Fibroblast of gingiva (primary cell): ENCODE data around the gene KRT17.
A peak's percentile ranks its signal among the peaks of the same experiment; 100 is the strongest.
"Not testable (repeated sequence)": the region's sequence is repeated elsewhere in the genome, so short reads cannot be mapped to it uniquely, and the experiment has no call there.

Experiments
- DNase-seq: peaks from one replicate; pipeline ENCODE4 v3.0.0-alpha.2; 2011; ENCODE audit warnings: low read depth

Gene KRT17

DNA sequence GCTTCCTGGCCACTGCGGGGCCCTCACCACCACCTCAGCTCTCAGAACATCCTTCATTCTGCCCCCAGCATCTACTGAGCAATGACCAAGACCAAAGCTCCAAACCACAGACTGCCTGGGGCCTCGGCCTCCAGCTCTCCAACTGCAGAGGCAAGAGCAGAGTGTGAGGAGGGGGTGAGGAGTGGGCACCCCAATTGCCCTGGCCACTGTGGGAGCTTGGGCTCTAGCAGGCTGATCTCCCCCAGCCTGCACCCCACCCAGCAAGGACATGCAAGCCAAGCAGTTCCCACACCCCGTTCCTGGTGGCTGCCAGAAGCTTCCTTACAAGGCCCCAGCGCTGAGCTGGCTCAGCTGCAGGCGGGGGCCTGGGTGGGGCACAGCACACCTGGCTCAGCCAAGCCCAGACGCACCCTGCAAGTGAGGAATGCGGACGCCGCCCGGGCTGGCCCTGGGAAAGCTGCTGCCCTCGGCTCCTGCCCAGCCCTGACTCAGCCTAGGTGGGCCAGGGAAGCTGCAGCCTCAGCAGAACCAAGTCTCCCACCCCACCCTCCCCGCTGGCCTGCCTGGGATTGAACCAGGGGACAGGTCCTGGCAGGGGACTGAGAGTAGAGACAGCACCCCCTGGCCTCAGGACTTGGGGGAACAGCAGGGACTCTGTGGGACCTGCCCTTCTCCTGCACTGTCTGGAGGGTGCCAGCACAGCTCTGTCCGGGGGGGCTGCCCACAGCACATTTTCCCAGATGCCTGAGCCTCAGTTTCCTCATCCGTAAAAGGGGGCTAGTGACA, 29.7 kb upstream of the KRT17 start:
- no peak for DNase-seq

DNA sequence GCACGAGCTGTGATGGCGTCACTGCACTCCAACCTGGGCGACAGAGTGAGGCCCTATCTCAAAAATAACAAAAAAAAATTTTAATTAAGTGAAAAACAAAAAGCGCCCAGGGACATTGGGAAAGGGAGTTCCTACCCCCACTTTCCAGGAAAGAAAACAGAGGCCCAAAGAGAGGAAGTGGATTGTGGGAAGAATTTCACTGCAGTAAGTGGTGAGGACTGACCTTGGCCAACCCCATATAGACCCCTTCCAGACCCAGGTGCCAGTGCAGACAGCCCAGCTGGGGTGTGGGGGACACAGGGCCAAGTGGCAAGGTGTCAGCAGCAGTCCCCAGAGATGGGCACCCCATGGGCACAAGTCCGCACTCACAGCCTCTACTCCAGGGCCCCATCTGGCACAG, 29.0 kb upstream of the KRT17 start:
- DNase-seq = no peak

DNA sequence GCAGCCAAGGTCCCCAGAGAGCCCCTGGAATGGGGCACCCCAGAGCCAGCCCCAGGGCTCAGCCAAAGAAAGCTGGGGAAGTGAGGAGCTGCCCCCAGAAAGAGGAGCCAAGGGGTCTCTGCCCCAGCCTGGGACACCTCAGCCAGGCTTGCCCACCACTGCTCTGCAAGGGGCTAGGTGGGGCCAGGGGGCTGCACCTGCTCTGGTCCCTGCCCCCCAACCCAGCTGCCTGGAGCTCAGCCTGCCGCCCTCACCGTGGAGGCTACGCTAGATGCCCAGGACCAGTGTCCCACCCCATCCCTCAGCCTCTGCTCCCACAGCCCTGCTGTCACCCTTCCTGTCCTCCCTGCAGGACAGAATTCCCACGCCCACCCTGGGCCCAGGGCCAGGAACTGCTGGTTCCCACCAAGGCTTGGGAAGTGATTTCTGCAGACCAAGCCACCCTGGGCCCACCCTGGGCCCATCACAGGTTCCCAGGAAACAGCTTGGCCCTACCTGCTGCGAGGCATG, 28.1 kb upstream of the KRT17 start:
- DNase-seq = no peak

DNA sequence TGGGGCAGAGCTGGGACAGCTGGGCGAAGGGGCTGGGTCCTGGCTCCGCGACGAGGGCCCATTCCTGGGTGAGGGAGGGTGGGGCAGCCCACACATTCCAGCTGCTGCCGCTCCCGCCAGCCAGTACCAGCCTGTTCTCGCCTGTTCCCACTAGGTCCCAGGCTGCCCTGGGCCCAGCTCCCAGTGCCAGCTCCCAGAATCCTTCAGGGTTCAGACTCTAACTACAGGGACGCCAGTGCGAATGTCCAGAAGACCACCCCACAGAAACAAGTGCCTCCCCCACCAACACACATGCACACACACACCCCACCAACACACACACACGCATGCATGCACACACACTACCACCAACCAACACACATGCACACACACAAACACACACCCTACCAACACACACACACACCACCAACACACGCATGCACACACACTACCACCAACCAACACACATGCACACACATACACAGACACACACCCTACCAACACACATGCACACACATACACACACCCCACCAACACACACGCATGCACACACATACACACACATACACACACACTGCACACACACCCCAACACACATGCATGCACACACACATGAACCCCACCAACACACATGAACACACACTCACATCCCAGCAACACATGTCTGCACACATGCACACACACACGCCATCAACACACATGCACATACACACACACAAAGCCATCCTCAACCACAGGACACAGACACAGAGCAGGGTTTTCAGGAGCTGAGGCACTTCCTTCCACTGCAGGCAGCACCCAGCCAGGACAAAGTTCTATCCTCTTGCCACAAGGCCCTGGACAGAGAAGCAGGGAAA, 27.5 kb upstream of the KRT17 start:
- DNase-seq = no peak

DNA sequence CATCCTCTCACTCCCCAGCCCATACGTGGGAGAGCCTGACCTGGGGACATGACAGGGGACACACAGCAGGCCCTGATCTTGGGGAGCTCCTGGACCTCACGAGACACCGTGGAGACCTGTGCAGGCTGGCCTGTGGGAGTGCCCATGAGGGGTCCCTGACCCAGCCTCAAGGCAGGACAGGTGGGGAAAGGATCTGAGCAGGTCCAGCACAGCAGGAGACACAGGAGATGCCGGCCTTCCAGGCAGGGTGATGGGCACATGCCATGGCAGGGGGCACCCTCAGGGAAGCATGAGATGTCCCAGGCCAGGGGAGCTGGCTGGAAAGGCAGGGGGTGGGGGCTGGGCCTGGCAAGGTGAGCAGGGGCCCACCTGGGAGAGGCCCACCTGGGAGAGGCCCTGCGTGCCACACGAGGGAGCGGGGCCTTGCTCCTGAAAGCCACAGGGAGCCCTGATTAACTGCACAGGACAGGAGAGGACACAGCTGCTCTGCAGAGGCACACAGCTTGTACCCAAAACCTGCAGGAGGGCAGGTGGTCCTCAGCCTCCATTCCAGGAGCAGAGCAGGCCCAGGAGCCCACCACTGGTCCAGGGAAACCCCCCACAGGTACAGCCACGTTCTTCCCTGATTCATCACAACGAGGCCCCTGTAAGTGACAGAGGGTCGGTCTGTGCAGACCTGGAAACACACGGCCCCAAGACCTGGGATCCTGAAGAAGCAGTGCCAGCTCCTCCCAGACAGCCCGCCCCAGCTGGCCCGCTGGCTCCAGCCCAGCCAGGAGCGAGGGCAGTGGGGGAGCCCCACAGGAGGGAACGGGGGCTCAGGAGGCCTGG, 26.6 kb upstream of the KRT17 start:
- DNase-seq = no peak

GRCh38 chr17:41649923-41650519, 25.6 kb upstream of the KRT17 start:
- DNase-seq = no peak

DNA sequence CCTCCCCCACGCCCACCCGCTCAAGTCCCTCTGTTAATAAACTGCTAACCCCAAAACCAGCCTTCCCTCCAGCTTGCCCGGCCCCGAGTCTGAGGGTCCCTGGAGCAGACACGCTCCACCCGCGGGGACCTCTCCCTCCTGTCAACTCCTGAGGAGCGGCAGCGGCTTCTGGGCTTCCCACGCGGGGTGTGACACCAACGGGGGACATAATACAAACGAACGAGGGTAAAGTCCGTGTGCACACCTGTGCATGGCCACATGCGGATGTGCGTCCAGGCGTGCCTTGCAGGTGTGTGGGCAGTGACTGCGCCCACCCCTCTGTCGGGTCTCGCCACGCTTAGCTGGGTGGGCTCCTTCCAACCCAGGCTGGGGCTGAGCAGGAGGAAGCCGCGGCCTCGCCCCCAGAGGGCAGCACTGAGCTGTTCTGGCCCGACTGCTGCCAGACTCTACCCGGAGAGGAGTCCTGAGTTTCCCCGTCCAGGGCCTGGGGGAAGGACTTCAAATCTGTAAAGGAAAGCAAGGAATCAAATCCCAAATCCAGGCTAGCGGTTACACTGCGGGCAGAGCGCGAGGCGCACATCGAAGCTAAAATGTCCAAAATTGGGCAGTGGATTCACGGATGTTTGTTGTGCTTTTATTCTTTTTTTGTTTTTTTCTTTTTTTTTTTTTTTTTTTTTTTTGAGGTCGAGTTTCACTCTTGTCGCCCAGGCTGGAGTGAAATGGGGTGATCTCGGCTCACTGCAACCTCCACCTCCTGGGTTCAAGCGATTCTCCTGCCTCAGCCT, 24.2 kb upstream of the KRT17 start:
- DNase-seq = peak; percentile 78

DNA sequence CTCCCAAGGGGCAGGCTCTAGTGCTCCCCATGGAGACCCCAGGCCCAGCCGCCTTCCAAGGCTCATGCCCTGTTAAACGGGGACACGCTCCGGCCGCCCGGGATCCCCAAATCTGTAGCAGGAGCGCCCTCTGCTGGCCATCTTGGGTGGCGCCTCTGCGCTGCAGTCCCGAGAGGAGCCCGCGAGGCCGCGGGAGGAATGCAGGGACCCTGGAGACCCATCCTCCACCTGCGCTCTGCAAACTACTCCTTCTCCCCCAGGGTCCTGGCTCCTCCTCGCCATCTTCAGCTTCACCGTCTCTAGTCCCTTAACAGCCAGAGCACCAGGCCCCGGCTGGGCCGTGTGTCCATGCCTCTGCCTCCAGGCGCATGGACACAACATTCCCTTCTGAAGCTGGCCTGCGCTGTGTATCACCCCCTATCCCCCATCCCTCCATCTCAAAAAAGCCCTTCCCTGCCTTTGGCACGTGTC, 23.6 kb upstream of the KRT17 start:
- DNase-seq = peak; percentile 43

GRCh38 chr17:41647038-41647813, 22.9 kb upstream of the KRT17 start:
- no peak for DNase-seq

DNA sequence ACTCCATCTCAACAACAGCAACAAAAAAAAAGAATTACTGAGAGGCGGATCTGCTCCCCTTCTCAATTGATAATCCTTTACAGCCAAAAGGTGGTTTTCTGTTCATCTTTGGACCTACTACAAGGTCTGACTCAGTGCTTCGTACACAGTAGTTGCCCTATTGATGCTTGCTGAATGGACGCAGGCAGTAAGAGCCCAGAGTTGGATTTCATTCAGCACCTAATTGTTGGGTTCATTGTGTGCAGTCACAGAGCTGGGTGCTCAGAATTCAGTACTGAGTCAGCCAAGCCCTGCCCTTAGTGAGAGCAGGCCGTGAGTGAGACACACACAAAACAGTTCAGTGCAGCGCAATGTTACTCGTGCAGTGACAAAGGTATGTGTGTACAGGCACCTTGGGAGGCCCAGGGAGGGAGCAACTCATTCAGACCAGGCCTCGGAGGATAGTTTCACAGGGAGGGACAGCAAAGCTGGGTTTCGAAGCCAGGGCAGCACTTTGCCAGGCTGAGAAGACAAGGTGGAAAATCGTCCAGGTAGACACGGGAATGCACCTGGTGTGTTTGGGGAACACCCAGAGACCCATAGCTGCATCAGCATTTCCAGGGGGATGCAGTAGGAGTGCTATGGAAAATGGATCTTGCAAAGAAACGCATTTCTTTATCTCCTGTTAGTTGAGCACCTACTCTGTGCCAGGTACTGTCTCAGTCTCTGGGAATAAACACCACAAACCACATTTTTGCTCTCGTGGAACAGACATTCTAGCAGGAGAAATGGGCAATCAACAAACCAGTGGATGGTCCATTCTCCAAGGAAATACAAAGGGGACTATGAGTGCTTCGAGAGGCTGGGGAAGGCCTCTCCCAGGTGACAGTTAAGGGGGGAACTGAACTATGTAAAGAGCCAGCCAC, 18.1 kb upstream of the KRT17 start:
- no peak for DNase-seq

- DNase-seq = not testable (repeated sequence)
Observed at GRCh38 chr17:41640596-41640995, 16.2 kb upstream of the KRT17 start.

- no peak for DNase-seq
Observed at GRCh38 chr17:41639492-41640473, 15.4 kb upstream of the KRT17 start.

DNA sequence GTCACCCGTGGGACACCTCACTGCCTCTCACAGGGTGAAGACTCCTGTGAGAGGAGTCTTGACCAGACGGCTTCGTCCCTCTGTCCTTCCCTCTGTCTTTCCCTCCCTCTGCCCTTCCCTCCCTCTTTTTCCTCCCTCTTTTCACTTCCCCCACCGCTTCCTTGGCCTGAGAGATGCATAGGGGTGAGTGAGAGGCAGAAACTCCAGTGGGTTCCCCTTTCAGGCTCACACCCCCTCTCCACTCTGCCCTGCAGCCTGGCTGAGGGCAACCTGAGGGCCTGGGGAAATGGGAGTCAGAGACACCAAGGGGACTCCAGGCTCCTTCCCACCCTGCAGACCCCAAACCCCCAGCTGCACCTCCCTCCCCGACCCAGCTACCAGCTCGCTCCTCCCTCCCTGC, 14.6 kb upstream of the KRT17 start:
- DNase-seq = no peak

GRCh38 chr17:41638194-41638593, 13.8 kb upstream of the KRT17 start:
- no peak for DNase-seq

- DNase-seq = no peak
Observed at GRCh38 chr17:41636652-41637051, 12.3 kb upstream of the KRT17 start.

DNA sequence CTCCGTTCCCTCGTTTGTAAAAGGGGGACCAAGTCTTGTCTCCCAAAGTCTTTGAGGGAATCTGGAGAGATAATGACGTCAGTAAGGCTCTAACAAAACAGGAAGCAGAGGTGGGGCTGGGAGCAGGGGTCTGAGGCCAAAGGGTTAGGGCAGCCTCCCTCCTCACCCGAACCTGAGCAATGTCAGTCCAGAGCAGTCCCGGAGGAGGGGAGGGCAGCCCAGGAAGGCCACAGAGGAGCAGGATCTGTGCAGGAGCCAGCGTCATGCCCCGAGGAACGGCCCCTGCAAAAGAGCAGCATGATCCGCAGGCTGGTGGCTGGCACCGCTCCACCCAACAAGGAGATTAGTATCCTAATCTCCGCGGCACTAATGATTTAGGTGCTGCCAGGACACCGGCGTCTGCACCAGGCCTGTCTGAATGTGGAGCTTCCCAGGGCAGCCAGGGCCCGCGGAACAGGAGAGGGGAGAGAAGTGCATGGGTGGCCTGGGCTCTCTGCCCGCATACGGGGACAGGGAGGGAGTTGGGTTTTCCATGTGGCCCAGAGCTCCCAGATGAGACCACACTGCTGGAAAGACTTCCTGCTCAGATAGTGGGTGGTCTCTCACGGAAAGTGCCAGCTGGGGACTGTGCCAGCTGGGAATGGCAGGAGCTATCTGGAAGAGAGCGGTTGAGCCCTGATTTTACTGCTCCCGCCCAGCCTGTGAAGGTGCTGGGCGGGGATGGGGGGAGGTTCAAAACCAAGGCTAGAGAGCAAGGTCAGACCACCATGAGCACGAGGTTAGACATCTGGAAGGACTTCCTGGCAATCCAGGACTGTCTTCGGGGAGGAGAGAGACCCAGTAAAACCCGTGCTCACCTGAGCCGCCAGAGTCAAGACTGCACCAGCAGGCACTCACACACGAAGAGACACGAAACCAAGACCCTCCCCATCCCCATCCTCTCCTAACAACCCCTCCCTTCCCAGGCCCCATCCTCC, 11.0 kb upstream of the KRT17 start:
- no peak for DNase-seq

GRCh38 chr17:41634639-41635038, 10.3 kb upstream of the KRT17 start:
- DNase-seq = no peak
